Measurements from ENCODE around the gene ACTR5.
"Not testable (repeated sequence)": the region's sequence is repeated elsewhere in the genome, so short reads cannot be mapped to it uniquely, and the experiment has no call there.

Gene ACTR5

DNA sequence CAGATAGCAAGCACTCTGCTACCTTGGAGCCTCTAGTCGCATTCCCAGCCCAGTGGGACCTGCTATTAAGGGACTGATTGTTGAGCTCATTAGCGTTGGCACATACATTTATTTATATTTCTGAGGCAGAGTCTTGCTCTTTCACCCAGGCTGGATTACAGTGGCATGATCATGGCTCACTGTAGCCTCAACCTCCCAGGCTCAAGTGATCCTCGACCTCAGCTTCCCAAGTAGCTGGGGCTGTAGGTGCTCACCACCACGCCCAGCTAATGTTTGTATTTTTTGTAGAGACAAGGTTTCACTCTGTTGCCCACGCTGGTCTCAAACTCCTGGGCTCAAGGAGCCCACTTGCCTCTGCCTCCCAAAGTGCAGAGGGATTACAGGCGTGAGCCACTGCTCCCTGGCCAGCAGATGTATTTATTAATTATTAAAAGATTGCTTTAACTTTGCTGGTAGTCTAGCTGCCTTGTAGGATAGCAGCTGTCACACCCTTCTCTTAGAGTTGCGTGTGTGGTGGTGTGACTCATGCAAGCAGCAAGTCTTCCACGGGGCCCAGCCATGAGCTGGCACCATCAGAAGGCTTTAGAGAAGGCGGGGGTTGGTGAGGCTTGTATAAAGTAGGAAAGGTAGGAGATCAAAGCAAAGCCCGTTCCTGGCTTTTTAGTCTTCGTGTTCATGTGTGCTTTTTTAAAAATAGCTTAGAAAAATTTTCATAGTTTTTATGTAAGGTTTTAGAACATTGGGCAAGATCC lies 16.5 kb downstream of the ACTR5 start:
- peak; percentile 37 to 48 (median 40) for DNase-seq (ENCODE audit: low read depth in 2 of 3, low spot score in 1 of 3)

DNA sequence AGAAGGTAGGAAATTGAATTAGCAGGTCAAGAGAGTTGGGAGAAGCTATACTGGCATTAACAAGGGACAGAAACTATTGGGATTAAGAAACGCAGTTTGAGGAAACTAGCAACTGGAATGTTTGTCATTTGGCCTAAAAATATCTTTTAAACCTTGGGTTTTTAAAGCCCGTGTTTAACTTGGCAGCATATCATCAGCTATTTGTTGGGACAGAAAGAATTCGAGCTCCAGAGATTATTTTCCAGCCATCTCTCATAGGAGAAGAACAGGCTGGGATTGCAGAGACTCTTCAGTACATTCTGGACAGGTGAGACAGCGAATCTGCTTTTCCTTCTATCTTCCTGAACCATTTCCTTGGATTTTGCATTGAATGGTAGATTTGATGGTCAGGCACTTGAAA lies 17.8 kb downstream of the ACTR5 start:
- no peak for DNase-seq (ENCODE audit: low read depth in 2 of 3, low spot score in 1 of 3)

DNA sequence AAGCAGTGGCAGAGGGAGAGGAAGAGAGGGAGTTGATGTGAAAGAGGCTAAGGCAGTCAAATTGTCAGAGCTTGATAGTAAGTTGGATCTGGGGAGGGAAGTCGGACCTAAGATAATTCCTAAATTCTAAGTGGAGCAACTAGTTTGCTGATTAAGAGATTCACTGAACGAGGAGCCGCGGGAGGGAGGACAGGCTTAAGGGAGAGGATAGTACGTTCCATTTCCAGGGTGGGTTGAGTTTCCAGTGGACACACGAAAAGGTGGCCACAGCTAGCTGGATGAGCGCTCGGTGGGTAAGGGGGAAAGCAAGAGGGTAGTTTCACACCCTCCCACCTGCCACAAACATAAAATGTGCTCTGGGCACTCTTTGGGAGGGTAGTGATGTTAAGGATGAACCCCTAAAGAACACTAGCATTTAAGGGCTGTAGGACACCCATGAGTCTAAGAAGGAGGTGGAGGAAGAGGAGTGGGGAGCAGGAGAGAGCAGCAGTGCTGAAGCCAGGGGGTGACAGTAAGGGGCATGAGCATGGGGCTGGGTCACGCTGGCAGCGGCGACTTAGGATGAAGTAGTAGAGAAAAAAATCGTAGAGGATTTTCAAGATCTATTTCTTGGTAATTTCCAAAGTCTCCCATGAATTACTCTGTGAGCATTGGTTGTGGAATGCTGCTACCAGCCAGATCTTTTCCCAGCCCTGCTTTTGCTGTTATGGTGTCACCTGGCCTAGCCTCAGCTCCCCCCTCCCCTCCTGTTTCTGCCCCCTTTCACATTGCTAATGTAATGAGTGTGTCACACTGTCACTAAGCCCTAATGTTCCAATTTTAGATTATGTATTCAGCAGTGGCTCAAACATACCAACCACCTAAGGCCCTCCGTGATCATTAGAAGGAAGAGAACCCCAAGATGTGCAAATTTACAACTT lies 21.4 kb downstream of the ACTR5 start:
- no peak for DNase-seq (ENCODE audit: low read depth in 2 of 3, low spot score in 1 of 3)

DNA sequence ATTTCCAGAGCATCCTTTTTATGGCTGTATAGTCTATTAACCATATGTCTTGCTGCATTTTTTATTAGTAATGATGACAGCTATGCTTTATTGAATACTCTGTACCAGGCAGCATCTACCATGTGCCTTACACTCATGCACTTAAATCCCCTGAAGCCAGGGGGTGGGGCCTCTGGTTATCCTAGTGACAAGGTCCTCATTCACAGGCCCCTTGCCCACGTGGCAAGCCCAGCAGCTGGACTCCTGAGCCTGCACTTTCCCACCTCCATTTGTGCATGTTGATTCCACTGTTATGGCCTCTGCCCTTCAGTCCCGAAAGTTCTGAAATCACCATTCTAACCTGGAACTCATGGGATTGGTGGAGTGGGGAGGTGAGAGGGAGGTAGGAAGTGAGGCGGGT lies 22.3 kb downstream of the ACTR5 start:
- no peak for DNase-seq (ENCODE audit: low read depth in 2 of 3, low spot score in 1 of 3)

DNA sequence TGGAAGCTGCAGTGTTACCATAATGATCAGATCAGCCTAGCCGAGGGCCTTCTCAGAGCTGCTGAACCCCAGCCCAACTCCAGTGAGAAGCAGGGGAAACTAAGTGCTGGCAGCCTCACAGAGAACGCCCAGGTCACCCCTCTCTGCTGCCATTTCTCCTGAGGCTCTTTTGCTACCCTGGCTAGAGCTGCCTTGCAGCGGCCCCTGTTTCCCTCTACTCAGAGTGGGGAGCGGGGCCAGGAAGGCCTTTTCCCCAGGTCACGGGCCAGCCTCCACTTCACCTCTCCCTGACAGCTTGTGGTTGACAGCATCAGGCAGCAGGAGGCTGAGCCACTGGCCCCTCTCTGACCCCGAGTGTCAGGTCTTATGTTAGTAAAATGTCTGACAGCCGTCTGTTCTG lies 22.7 kb downstream of the ACTR5 start:
- no peak for DNase-seq (ENCODE audit: low read depth in 2 of 3, low spot score in 1 of 3)

DNA sequence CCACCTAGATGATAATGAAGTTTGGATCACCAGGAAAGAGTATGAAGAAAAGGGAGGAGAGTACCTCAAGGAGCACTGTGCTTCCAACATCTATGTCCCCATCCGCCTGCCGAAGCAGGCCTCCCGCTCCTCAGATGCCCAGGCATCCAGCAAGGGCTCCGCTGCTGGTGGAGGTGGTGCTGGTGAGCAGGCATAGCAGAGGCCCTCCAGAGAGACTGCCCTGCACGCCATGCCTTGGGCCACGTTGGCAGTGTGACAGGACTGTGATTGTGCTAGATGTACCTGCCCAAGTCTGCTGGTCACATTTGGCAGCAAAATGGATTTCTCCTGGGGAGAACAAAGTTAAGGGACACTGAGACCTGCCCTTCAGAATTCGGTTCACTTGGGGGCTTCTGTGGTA lies 23.4 kb downstream of the ACTR5 start:
- no peak for DNase-seq (ENCODE audit: low read depth in 2 of 3, low spot score in 1 of 3)

DNA sequence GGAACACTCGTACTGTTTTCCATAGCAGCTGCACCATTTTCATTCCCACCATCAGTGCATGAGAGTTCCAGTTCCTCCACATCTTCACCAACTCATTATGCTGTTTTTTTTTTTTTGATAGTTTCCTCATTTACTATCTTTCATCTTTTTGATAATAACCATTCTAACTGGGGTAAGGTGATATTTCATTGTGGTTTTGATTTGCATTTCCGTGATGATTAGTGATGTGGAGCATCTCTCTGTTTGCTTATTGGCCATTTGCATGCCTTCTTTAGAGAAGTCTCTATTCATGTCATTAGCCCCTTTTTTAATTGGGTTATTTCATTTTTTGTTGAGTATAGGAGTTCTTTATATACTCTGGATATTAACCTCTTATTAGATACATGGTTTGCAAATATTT lies 25.9 kb downstream of the ACTR5 start:
- DNase-seq (ENCODE audit: low read depth in 2 of 3, low spot score in 1 of 3), result no peak

DNA sequence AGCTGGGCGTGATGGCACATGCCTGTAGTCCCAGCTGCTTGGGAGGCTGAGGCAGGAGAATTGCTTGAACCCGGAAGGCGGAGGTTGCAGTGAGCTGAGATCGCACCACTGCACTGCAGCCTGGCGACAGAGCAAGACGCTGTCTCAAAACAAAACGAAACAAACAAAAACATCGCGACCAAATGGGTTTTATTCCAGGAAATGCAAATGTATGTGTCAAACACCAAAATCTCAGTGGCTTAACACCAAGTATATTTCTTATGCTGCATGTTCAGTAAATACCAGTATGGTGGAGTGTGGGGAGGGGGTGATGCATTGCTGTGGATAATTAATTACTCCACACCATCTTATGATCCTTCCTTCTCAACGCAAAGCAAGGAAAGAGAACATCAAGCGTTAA lies 28.1 kb downstream of the ACTR5 start:
- DNase-seq (ENCODE audit: low read depth in 2 of 3, low spot score in 1 of 3), result no peak

DNA sequence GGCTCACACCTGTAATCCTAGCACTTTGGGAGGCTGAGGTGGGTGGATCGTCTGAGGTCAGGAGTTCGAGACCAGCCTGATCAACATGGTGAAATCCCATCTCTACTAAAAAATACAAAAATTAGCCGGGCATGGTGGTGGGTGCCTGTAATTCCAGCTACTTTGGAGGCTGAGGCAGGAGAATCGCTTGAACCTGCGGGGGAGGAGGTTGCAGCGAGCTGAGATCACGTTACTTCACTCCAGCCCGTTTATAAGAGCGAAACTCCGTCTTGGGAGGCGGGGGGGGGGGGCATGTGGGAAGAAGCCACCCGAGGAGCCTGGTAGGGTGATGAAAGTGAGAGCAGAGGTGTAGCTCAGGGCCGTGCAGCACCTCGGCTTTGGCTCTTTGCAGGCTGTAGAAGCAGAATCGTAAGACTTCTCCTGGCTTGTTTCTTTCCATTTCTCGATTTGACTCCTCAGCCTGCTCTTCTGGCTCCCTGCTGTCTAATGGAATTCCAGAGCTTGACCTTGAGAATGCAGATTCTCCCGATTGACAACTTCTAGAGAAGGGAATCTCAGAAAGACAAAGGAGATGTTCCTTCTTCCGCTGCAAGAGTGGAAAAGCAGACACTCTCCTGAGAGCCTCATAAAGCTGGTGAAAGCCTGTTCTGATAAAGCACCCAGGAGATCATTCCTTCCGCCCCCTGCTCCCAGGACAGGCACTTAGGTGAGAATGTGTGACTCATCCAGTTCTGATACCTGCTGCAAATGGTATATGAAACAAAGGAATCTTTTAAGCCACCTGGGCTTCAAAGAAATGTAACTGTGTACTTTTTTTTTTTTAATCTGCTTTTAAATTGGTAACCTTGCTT lies 31.2 kb downstream of the ACTR5 start:
- DNase-seq (ENCODE audit: low read depth in 2 of 3, low spot score in 1 of 3), result no peak

DNA sequence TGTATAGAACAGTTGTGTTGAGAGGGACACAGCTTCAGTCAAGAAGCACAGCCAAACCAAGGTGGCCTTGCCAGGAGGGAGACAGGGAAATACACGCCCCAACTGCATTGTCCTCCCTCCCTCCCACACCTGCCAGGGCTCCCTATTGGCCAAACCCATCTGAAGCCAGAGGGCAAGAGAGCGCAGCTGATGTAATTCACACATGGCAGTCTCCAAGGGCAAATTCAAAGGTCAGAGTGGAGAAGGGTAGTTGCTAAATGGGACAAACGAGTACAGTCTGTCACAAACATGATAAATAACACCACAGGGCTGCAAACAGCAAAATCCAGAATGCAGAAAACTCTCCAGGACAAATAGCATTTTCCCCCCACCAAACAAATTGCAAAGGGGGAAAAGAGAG lies 34.0 kb downstream of the ACTR5 start:
- no peak for DNase-seq (ENCODE audit: low read depth in 2 of 3, low spot score in 1 of 3)

DNA sequence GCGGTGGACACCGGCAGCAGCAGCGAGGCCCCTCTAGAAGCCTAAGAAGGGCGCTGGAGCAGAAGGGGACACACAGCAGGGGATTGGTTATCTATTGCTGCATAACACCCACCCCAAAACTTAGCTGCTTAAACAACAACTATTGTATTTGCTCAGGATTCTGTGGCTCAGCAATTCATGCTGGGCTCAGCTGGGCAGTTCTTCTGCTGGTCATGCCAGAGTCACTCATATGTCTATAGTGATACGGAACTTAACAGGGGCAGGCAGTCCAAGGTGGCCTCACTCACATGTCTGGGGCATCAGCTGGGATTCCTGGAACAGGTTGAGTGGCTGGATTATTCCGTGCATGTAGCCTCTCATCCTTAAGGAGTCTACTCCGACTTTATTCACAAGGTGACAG lies 39.6 kb downstream of the ACTR5 start:
- no peak for DNase-seq (ENCODE audit: low read depth in 2 of 3, low spot score in 1 of 3)

DNA sequence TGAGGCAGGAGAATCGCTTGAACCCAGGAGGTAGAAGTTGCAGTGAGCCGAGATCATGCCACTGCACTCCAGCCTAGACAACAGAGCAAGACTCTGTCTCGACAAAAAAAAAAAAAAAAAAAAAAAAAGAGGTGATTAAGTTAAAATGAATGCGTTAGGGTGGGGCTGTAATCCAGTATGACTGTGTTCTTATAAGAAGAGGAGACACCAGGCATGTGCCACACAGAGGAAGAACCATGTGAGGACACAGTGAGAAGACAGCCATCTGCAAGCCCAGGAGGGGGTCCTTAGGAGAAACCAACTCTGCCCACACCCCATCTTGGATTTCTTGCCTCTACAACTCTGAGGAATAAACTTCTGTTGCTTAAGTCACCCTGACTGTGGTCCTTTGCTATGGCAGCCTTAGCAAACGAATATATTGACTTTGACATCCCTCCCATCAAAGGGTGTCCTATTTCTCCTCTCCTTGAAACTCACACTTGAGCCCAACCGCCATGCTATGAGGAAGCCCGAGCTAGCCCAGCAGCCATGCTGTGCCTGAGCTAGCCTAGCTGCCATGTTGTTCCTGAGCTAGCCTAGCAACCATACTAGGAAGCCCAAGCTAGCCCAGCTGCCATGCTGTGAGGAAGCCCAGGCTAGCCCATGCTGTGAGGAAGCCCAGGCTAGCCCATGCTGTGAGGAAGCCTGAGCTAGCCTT lies 41.4 kb downstream of the ACTR5 start:
- no peak for DNase-seq (ENCODE audit: low read depth in 2 of 3, low spot score in 1 of 3)

DNA sequence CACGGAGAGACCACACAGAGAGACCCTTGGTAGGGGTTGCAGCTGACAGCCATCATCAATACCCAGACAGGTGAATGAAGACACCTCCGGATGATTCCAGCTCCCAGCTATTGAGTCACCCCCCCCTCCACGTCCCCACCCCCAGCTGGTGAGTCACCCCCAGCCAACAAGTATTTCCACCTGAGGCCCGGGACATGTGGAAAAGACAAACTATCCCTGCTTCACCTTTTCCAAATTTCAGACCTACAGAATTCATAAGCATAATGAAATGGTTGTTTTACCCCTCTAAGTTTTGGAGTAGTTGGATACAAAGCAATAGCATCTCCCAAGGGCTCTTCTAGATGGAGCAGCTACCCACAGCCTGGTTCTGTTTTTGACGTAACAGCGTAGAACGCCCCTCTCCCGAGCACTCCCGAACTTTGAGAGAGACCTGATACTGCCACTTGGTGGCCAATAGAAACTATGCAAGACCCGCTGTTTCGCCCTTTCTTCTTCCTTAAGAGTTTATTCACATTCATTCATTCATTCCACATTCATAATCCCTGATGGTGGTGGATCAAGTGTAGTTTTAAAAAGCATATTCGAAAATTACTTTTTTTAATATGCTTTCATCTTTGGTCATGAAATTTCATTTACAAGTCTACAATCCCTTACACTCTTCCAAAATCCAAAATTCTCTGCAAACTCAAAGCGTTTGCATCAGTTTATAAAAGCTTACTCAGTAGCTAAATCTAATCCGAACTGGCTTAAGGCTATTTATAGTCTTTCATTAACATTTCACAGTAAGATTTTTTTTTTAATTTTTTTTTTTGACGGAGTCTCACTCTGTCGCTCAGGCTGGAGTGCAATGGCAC lies 42.2 kb downstream of the ACTR5 start:
- DNase-seq (ENCODE audit: low read depth in 2 of 3, low spot score in 1 of 3), result peak in 1 of 3 donors; percentile 37

DNA sequence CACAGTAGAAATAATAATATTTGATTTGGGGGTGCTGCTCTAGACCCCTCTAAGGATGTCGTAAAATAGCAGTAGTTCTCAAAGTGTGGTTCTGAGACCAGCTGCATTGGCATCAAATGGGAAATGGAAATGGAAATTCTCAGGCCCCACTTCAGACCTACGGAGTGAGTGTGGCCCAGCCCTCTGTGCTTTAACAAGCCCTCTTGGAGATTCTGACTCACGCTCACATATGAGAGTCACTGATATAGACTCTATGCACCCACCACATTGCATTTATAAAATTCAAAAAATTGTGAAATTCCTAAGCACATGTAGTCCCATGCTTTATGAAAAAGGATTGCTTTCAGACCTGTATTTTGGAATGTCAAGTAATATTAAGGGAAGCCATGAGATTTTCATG lies 43.0 kb downstream of the ACTR5 start:
- DNase-seq (ENCODE audit: low read depth in 2 of 3, low spot score in 1 of 3), result no peak

DNA sequence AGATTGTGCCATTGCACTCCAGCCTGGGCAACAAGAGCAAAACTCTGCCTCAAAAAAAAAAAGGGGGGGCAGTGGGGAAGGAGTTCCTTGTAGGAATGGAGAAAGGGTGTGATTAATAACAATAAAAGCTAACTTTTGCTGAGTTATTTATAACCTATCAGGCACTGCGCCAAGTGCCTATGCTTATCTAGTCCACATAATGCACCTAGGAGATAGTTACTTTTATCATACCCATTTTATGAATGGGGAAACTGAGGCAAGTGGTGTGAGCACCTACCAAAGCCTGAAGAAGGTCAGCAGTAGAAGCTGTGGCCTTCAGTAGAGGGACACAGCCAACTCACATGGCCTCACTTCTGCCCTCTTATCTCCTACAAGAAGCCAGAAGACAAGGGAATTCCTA lies 43.7 kb downstream of the ACTR5 start:
- no peak for DNase-seq (ENCODE audit: low read depth in 2 of 3, low spot score in 1 of 3)

DNA sequence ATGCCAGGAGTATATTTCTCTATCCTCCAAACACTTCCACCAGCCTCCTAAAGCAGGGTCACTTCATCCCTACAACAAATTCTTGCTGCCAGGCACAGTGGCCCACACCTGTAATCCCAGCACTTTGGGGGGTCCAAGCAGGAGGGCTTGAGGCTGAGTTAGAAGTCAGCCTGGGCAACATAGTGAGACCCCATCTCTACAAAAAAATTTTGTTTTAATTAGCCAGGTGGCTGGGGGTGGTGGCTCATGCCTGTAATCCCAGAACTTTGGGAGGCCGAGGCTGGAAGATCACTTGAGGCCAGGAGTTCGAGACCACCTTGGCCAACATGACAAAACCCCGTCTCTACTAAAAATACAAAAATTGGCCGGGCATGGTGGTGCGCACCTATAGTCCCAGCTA lies 45.8 kb downstream of the ACTR5 start:
- DNase-seq (ENCODE audit: low read depth in 2 of 3, low spot score in 1 of 3), result not testable (repeated sequence)

DNA sequence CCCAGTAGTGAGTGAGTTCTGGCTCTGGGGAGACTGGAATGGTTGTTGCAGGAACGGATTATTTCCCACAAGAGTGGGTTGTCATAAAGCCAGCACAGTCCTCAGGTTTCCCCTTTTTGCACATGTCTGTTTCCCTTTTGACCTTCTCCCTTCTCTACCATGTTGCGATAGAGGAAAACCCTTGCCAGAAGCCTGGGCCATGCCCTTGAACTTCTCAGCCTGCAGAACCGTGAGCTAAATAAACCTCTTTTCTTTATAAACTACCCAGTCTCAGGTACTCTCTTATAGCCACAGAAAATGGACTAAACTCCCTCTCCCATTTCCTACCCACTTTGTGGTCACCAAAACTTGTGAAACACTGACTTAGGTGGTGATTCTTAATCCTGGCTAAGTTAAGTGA lies 50.0 kb downstream of the ACTR5 start:
- DNase-seq (ENCODE audit: low read depth in 2 of 3, low spot score in 1 of 3), result no peak

DNA sequence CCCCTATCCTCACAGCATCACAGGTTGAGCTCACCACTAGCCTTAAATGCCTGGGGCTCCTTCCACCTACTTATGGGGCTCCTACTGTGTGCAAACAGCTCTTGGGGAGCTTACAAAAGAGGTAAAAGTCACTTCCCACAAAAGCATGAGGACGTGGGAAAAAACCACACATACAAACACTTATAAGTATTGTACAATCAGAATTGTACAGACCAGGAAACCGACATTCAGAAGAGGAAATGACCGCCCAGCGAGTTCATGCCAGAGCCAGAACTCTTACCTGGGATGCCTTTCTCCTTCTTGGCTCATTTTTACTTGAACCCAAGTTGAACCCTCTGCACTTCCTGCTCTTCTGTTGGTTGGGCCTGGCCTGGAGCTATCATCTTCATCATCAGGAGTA lies 50.9 kb downstream of the ACTR5 start:
- no peak for DNase-seq (ENCODE audit: low read depth in 2 of 3, low spot score in 1 of 3)

DNA sequence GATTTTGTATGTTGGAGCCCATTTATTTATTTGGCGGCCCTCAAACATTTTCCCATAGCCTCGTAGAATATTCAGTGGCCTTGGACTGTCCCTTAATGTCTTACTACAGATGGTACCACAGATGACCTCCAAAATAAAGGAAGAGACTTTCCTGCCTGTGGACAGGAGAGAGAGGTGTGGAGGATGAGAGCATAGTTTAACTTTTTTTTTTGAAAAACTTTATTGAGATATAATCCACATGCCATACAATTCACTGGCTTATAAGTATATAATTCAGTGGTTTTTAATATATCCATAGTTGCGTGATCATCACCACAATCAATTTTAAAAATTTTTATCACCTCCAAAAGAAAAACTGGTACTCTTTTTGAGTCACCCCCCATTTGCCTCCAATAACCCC lies 52.6 kb downstream of the ACTR5 start:
- DNase-seq (ENCODE audit: low read depth in 2 of 3, low spot score in 1 of 3), result no peak

DNA sequence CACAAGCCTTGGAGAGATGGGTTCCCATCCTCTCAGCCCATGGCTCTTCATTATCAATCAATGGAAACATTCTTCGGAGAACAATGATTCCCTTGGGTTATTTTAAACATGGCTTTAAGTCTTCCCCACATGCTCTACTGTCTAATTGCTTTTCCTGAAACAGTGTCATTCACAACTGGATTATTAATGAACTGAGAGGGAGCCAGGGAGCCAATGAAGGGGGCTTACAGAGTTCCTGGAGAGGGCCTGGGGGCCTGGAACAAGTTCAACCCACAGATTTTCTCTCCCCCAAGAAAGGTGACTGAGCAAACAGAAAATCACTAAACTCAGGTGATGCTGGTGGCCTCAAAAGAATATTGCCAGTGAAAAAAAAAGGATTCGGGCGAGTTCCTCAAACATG lies 56.0 kb downstream of the ACTR5 start:
- no peak for DNase-seq (ENCODE audit: low read depth in 2 of 3, low spot score in 1 of 3)
